ENCODE measurements around the gene SAPCD1. TPM values are rescaled to one million over a fixed set of nuclear protein-coding genes. Genes with fewer than 3 reads are reported as not detected.

The SAPCD1 gene
- total RNA-seq, 1 experiment from 2014 or later: 1.6 TPM

DNA sequence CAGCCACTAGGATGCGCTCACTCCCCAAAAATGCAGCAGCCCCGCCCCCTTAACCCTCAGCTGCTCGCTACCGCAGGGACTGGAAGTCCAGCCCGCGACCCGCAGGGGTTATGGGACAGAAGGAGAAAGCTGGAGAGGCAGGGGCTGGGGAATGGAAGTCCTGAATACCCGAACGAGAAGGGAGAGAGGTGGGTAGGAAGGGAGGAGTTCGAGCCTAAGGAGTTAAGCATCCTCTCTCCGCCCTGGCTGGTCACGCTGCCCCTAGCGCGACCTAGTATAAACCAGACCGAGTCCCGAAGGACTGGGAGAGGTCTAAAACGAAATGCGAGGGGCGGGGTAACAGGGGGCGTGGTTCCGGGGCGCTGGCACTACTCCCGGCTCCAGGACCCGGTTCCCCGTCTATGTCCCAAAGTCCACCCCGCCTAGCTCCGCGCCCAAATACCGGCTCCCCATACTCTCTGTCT is 32.9 kb upstream of the SAPCD1 start:
- peak; percentile 93 for DNase-seq (ENCODE audit: low read depth)

DNA sequence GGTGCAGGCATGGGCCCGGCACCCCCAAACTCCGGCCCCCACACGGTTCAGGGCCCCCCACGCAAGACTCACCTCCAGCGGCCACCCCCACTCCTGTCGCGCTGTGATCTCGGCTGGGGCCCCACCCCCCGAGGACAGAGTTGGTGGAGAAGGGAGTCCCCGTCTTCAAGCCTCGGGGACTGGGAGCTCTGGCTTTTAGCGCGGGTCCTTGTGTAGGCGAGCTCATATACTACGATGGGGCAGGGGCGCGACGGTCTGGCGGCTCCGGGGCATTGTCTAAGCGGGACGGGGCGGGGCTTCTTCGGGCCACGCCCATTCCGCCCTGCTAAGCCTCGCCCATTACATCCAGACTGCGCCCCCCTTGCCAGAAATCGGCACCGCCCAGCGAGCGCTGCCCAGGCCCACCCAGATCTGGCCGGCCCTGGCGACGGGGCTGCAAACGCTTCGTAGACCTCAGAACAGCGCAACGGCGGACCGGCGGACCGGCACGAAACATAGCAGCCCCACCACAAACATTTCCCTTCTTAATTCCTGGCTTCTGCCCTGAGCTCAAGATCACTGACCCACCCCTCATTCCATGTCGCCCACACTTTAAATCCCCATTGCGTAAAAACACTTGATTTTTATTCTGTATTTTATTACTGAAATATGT is 32.4 kb upstream of the SAPCD1 start:
- DNase-seq (ENCODE audit: low read depth): peak; percentile 95

GRCh38 chr6:31730631-31731086 is 31.8 kb upstream of the SAPCD1 start:
- DNase-seq (ENCODE audit: low read depth): no peak

DNA sequence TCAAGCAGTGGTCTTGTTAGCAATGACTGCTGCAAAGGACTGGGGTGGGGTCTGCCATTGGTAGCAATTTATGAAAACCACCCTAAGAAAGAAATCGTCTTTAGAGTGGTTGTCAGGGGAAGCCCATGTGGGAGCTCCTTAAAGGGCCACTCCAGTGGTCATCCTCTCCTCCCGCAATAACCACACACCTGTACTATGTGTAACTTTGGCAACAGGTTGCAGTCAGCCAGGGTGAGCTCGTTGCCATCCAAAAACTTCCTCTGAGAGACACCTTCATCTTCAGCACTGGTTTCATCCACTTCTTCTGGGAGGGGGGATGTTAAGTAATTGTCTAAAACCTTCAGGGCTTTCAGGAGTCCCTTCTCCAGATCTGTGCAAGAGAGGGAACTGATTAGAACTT is 30.4 kb upstream of the SAPCD1 start:
- DNase-seq (ENCODE audit: low read depth): no peak

- no peak for DNase-seq (ENCODE audit: low read depth)
Observed at GRCh38 chr6:31733734-31734133, 28.7 kb upstream of the SAPCD1 start.

- DNase-seq (ENCODE audit: low read depth): no peak
Observed at GRCh38 chr6:31734247-31734820, 28.1 kb upstream of the SAPCD1 start.

DNA sequence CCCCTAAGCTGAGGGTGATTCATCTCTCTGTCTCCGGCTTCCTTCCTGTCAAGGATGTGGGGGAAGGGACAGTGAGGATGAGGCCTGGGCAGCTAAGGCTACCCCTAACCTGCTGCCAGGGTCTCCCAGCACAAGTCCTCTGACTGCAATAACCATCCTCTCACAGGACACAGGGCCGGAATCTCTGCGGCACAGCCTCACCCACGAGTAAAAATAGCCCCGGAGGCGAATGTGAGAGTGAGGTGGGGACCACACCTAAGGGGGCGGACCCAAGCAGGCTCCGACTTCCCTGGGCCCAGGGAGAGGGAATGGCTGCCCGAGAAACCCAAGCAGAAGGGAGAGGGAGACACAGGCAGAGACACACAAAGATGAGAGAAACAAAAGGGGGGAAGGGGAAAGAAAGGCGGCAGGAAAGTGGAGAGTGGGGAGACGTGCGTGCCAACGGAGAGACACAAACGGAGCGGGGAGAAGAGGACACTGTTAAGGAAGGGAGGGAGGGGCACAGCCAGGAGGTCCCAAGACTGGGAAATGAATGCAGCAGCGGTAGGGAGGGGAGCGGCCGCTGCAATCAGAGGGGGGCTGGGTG is 27.5 kb upstream of the SAPCD1 start:
- peak; percentile 95 for DNase-seq (ENCODE audit: low read depth)

DNA sequence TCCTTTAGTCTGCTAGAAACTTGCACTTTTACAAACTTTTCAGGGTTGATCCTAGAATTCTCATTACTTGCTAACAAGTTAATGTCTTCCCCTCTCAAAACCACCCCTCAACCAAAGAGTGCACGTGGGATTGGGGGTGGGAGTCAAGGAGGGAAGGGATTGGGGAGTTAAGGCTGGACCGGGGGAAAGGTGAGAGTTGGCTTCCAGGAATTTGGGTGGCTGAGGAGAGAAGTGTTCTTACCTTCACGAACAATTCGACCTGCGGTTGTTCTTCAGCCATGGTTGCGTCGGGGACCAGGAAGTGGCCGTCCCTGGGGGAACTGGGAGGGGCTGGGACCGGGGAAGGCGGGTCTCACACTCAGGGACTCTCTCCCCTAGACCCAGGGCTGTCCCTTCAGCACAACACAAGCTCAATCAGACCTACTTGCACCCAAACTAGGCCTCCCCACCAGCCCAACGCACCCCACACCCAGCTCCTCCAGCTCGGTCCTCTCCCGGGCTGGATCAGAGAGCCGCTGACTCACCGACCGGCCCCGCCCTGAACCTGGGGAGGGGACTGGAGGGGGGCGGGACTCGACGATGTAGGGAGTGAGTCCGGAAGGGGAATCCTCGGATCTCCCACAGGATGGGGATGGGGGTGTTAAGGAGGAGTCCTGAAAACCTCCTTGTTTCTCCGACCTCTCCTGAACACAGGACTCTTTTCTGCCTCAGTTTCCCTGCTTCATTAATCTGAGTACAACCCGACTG is 26.3 kb upstream of the SAPCD1 start, which contains the start of gene CLIC1:
CLIC1 (minus strand) TSS at position 510 of the 747 bp plus-strand sequence; CDS start at position 280, 230 bp downstream.
- peak; percentile 97 for DNase-seq (ENCODE audit: low read depth)

- DNase-seq (ENCODE audit: low read depth): no peak
Observed at GRCh38 chr6:31736768-31737314, 25.6 kb upstream of the SAPCD1 start.

GRCh38 chr6:31737315-31737990 is 25.0 kb upstream of the SAPCD1 start:
- DNase-seq (ENCODE audit: low read depth): peak; percentile 67

DNA sequence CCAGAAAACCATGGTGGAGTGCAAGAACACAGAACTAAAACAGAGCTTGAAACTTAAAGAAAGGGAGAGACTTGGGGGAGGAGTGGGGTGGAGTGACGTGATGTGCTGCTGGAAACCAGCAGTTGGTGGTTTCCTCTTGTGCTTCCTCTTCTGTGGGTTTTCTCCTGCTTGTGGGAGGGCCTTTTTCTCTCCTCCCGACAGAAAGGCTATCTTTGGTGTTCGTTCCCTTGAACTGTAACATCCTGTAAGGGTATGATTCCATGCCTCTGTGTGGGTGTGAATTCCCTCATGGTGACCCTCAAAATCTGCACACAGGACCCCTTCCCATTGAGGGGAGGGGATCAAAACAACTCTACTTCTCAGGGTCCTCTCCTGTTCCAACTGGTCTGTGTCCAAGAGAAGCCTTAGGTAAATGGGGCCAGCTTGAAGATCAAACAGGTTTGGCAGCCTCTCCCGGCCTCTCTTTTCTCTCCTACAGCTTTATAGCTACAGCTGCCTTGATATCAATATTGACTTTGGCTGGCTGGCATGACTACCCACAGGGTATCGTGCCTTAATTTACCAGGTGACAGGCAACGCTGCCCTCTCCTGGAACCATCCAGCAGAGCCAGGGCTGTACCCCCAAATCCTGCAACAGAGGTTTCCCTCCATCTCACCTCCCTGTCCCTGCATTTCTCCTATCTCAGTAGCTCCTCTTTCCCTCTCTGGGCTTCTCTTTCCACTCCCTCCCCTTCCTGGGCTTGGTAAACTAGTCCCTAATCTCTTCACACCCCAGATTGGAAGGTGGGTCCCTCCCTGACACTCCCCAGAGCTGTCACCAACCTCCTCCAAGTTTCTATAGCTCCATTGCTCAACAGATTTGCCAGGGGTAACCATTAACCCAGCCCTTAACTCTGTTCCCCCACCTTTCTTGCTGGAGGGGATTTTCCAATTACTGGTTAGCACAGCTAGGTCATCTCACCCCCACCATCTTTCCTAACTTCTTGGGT is 24.2 kb upstream of the SAPCD1 start:
- DNase-seq (ENCODE audit: low read depth): peak; percentile 93

GRCh38 chr6:31739639-31740396 is 22.6 kb upstream of the SAPCD1 start, which contains the start of gene MSH5:
MSH5 (plus strand) TSS chr6:31740005; CDS start chr6:31740467, 462 bp downstream.
- peak; percentile 100 for DNase-seq (ENCODE audit: low read depth)

GRCh38 chr6:31740397-31741223 is 21.8 kb upstream of the SAPCD1 start:
- no peak for DNase-seq (ENCODE audit: low read depth)

GRCh38 chr6:31741815-31742214 is 20.6 kb upstream of the SAPCD1 start:
- no peak for DNase-seq (ENCODE audit: low read depth)

- no peak for DNase-seq (ENCODE audit: low read depth)
Observed at GRCh38 chr6:31742894-31743293, 19.6 kb upstream of the SAPCD1 start.

DNA sequence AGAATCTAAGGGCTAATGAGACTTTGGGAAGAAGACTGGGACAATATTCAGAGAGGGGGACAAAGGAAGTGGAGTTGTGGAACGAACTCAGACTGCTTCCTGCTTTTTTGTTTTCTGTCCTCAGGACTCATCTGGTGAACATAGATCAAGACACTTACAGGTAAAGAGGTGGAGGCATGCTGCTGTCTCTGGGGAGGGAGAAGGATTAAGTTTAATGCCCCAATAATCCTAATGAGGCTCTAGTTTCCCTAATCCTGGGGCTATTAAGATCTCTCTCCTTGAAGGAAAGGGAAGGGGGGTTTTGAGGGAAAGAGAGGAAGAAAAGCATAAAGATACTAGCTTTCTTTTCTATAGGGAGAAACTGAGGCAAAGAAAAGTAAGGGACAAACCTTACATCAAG is 18.0 kb upstream of the SAPCD1 start:
- DNase-seq (ENCODE audit: low read depth): no peak

- DNase-seq (ENCODE audit: low read depth): no peak
Observed at GRCh38 chr6:31749301-31750036, 13.0 kb upstream of the SAPCD1 start.
